ENCODE data around the gene UPK2.

Gene UPK2

GRCh38 chr11:118956847-118957469 is 860 bp downstream of the UPK2 start:
- TF ChIP-seq REST (IDR thresholded peaks at IDR 0.05; ENCODE audit: insufficient replicate concordance, low read depth): no peak
- no peak for TF ChIP-seq GABPA (IDR thresholded peaks at IDR 0.05; ENCODE audit: low read depth)
- Histone ChIP-seq H3K4me3 (replicated peaks; ENCODE audit: insufficient read depth, low read length) (no peak overlapping the region), H3K27me3 (ENCODE audit: insufficient read depth, poor library complexity, severe bottlenecking) (no peaks in the 10 kb centered on the region), H3K27ac (replicated peaks) (no peak overlapping the region)
- DNase-seq (ENCODE audit: low read depth in 1 of 2, low spot score in 1 of 2): no peak

GRCh38 chr11:118957549-118957948 is 1.5 kb downstream of the UPK2 start:
- no peak overlapping the region for H3K4me3 ChIP-seq (replicated peaks; ENCODE audit: insufficient read depth, low read length)
- no peaks in the 10 kb centered on the region for H3K27me3 ChIP-seq (ENCODE audit: insufficient read depth, poor library complexity, severe bottlenecking)
- DNase-seq (ENCODE audit: low read depth in 1 of 2, low spot score in 1 of 2): no peak
- TF ChIP-seq POLR2AphosphoS5 (IDR thresholded peaks at IDR 0.05; ENCODE audit: low read depth) (no peak), CTCF (IDR thresholded peaks at IDR 0.05; ENCODE audit: insufficient read depth, low read length) (no peak), GABPA (IDR thresholded peaks at IDR 0.05; ENCODE audit: low read depth) (no peak)
- H3K27ac ChIP-seq (replicated peaks): no peak overlapping the region

- no peak for DNase-seq (ENCODE audit: low read depth in 1 of 2, low spot score in 1 of 2)
- Histone ChIP-seq H3K27ac (replicated peaks) (no peak overlapping the region), H3K27me3 (ENCODE audit: insufficient read depth, poor library complexity, severe bottlenecking) (no peaks in the 10 kb centered on the region), H3K4me3 (replicated peaks; ENCODE audit: insufficient read depth, low read length) (no peak overlapping the region)
- TF ChIP-seq GABPA (IDR thresholded peaks at IDR 0.05; ENCODE audit: low read depth): no peak
- TF ChIP-seq REST (IDR thresholded peaks at IDR 0.05; ENCODE audit: insufficient replicate concordance, low read depth): no peak
- TF ChIP-seq SPI1 (IDR thresholded peaks at IDR 0.05; ENCODE audit: borderline replicate concordance, low read depth): no peak
- TF ChIP-seq CTCF (IDR thresholded peaks at IDR 0.05; ENCODE audit: insufficient read depth, low read length): no peak
- TF ChIP-seq POLR2AphosphoS5 (IDR thresholded peaks at IDR 0.05; ENCODE audit: low read depth): no peak
These were observed 1.9 kb downstream of the UPK2 start for GRCh38 chr11:118957968-118958367.

GRCh38 chr11:118958577-118958976 is 2.5 kb downstream of the UPK2 start:
- no peak for DNase-seq (ENCODE audit: low read depth in 1 of 2, low spot score in 1 of 2)
- H3K4me3 ChIP-seq (replicated peaks; ENCODE audit: insufficient read depth, low read length): no peak overlapping the region
- TF ChIP-seq SPI1 (IDR thresholded peaks at IDR 0.05; ENCODE audit: borderline replicate concordance, low read depth): no peak
- no peak for TF ChIP-seq POLR2AphosphoS5 (IDR thresholded peaks at IDR 0.05; ENCODE audit: low read depth)
- no peak for TF ChIP-seq GABPA (IDR thresholded peaks at IDR 0.05; ENCODE audit: low read depth)
- no peak for TF ChIP-seq REST (IDR thresholded peaks at IDR 0.05; ENCODE audit: insufficient replicate concordance, low read depth)
- no peak for TF ChIP-seq CTCF (IDR thresholded peaks at IDR 0.05; ENCODE audit: insufficient read depth, low read length)
- H3K27me3 ChIP-seq (ENCODE audit: insufficient read depth, poor library complexity, severe bottlenecking): no peaks in the 10 kb centered on the region
- no peak overlapping the region for H3K27ac ChIP-seq (replicated peaks)

All from HL-60 (cell line).